T-helper 22 cell (primary cell): ENCODE measurements around the gene GRIA2.

Experiments
- DNase-seq: peaks from one replicate; pipeline ENCODE4 v3.0.0-alpha.2; 2020; ENCODE audit warnings: low read depth

GRIA2 gene

DNA sequence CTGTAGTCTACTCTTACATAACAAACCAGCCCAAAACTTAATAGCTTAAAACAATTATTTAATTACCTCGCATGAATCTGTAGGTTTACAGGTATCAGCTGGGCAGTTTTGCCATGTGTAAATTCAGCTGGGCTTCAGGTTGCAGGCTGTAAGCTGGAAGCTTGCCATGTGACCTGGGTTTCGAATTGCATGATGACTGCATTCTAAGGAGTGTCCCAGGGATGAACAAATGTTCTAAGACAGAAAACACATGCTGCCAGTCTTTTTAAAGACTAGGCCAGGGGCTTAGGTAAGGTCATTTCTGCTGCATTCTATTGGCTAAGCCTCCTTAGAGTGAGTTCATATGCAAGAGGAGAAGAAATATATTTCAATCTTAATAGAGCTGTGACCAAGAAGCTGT, 44.8 kb downstream of the GRIA2 start:
- DNase-seq: no peak

DNA sequence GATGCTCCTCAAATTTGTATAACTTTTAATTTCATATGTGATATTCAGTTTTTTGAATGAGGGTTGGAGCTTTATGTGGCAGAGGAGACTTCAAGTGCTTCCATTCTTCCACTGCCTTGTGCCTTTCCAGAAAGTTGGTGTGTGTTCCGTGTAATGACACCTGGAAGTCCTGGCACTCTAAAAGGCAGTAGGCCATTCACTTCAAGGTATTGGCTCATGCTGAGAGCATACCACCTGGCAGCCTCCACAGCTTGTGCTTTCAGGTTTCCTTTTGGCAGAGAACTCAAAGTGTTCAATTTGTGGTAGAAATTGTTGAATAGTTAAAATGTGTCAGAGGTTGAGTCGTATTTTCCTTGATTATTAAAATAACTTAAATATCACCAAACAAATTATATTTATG, 49.6 kb downstream of the GRIA2 start:
- no peak for DNase-seq

DNA sequence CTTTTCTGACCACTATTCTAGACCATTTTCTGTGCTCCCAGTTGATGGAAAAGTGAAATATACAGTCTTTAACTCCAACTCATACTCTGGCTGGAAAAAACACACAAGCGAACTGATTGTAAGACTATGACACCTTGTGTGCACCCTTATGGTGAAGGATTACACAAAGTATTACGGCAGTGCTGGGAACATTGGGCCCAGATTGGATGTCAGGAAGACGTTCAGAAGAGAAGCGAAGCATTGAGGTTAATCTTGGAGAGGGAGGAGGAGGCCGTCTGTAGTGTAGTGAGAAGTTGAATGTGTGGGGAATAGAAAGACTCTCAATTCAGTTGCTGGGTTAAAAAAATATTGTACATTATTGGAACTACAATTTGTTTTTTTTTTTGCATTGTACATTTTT, 50.0 kb downstream of the GRIA2 start:
- no peak for DNase-seq

DNA sequence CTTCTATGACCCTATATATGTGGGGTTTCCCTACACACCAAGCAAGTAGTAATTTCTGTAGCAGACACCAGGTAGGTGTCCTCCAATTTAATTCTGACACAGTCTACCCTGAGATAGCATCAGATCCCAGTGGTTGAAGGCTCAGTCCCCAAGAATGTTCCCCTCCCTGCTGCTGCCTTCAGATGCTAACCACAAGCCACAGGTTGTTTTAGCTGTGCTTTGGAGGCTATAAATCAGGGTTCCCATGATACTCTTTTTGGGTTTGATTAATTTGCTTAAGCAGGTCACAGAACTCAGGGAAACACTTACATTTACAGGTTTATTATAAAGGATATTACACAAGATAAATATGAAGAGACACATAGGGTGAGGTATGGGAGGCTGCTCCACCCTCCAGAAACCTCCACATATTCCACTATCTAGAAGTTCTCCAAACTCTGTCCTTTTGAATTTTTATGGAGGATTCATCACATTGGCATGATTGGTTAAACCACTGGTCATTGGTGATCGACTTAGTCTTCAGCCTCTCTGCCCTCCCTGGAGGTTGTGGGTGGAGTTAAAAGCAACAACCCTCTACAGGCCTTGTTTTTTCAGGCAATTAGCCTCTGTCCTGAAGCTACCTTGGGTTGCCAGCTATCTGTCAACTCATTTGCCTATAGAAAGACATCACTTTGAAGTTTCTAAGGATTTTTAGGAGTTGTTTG, 50.8 kb downstream of the GRIA2 start:
- DNase-seq: no peak

DNA sequence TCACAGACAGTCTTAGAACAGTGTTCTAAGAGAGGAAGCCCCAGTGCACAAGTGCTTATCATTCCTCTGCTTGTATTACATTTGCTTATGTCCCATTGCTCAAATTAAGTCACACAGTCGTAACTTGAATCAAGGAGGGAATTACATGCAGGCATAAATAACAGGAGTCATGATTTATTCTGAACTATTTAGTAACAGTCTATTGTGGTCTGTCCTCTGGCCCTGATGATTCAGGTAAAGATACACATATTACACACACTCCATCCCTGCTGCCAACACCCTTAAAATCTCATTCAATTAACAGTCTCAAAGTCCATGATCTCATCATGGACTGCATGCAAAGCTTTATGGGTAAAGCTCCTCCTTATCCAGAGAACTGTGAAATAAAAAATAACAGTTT, 60.1 kb downstream of the GRIA2 start:
- DNase-seq: no peak

DNA sequence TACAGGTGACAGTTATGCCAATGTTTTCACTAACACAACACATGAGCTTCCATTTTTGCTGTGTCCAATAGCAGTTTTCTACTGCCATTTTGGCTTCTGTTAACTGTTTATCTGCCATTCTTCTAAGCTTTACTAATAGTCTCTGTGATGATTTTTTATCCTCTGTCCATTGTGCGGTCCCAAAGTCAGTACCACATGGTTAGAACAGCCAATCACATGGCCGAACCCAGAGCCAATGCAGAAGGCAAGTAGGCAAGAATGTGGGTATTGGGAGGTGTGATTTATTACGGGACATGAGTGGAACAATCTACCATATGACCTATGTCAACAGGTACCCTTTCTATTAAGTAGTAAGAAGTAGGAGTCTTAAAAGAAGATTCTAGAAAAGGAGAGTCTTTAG, 61.5 kb downstream of the GRIA2 start:
- DNase-seq: no peak

DNA sequence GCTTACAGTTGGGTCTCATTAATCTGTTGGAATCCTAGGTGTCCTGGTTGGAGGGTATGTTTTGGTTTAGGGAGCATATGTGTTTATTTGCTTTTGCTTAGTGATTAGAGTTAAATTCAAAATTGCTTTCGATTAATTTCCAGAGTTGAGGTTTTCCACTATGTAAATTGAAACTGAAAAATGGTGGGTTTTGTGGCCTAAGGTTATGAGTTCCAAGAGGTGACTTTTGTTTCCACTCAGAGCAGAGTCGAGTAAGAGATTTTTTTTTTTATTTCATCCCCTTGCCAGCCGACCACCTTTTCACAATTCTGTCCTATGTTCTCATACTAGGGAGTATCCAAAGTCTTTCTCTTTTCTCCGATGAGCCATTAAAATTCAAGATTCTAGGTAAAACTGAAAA, 66.9 kb downstream of the GRIA2 start:
- no peak for DNase-seq

DNA sequence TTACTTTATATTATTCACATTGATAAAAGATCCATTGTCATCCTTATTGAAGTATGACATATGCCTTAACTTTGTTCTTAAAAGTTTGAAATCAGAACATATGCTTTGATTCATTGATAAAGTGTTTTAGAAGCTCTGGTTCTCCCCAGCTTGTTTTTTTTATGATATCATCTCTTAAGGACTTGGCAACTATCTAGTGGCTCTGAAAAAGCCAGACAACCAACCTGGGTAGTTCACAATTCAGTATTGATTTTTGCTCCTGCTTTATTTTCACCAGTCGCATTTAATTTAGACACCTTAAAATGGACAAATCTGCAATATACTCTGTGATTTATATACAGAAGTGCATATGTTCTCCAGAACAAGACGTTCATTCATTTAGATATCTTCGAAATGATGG, 70.1 kb downstream of the GRIA2 start:
- no peak for DNase-seq

DNA sequence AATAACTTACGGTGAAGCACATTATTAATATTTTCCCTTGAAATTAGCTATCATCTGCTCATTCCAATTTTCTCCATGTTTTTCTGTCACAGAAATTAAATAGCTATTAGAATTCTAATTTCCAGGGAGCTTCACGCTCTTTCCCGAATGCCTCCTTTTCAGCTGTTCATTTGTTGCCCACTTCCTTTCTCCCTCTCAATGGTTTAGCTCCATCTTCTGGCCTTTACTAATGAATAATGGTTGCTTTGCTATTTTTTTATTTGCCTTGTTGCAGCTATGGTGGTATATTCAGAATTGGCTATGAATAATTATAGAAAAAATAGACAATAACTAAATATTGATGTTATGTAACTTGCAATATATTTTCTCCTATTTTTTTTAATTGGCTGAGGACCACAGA, 70.5 kb downstream of the GRIA2 start:
- no peak for DNase-seq

DNA sequence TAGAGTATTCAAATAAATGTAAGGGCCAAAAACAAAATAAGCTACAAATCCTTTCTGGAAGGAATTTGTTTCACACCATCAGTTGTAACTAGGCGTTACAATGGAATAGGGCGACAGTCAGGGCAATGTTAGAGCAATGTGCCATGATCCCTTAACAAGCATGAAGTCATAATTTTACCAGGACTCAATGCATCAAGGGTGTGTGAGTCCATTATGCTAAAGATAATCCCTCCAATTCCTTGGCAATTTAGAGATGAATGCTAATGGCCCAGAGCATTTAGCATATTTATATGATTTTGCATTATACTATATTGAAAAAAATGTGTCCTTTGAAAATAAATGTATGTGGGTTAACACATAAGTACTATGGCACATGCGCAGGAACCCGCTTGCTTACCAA, 73.1 kb downstream of the GRIA2 start:
- DNase-seq: no peak

DNA sequence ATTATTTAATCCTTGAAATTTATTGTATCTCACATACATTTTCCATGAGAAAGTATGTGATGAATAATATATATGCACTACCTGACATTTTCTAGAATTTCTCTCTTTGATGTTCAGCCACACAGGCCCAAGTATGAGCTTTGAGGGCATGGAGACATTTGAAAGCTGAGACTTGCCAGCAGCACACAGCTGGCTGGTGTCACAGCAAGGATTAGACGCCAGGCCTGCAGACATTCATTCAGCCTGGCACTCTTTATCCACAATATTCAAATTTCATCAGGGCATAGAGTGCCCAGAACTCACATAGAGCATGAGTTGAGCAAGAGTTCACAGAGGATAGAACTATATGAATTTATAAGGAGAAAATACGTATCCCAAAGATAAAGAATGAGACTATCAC, 74.0 kb downstream of the GRIA2 start:
- DNase-seq: no peak

DNA sequence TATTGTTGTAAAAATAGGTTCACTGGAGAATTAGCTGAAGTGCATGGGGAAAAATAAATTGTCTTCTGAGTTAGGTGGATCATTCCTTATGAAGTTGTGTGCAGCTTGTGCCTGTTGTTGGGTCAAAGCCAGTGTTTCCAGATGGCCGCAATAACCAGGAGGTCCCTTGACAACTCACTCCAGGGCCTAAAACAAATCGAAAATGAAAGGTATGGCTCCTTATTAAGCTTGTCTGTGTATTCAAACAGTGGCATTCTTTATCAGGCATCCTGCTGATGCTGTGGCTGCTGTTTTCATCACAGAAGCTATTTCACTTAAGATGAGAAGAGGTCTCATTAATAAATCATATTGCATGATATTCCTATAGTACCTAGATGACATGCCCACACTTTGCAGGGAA, 80.2 kb downstream of the GRIA2 start:
- no peak for DNase-seq

DNA sequence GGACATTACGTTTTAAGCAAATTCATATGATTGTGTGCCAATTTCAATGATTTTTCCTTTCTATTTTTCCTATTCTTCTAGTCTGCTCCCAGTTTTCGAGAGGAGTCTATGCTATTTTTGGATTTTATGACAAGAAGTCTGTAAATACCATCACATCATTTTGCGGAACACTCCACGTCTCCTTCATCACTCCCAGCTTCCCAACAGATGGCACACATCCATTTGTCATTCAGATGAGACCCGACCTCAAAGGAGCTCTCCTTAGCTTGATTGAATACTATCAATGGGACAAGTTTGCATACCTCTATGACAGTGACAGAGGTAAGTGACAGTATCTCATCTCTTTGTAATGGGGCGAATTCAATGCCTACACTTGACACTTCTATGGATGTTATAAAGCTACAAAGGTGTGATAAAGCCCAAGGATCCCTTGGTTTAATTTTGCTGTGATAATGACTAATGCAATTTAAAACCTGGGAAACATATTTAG, 83.0 kb downstream of the GRIA2 start:
- no peak for DNase-seq

DNA sequence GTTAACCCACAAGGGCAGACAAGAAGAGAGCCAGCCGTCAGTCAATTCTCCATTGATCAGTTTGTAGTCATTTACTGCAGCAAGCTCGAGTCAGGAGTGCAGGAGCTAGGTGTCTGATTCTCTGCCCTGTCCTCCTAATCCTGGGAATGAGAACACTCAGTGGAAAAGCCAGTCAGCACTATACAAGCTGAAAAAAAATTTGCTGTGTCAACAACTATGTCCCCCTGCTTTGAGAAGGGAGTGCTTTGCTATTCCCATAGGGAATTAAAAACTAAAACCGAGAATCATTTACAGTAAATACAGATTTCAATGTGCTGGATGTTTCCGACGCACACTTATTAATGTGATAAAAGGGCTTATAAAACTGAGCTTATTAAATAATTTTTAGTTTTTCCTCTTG, 84.2 kb downstream of the GRIA2 start:
- no peak for DNase-seq

DNA sequence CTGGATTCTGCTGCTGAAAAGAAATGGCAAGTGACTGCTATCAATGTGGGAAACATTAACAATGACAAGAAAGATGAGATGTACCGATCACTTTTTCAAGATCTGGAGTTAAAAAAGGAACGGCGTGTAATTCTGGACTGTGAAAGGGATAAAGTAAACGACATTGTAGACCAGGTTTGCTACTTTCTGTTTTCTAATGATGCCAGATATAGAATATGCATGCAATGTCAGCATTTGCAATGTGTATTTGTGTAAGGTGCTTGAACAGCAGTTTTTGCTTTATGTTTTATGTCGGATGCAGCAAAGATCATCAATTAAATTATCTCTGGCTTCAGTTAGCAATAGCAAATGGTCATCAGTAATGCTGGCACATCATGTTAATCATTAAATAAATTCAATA, 92.2 kb downstream of the GRIA2 start:
- DNase-seq: no peak

DNA sequence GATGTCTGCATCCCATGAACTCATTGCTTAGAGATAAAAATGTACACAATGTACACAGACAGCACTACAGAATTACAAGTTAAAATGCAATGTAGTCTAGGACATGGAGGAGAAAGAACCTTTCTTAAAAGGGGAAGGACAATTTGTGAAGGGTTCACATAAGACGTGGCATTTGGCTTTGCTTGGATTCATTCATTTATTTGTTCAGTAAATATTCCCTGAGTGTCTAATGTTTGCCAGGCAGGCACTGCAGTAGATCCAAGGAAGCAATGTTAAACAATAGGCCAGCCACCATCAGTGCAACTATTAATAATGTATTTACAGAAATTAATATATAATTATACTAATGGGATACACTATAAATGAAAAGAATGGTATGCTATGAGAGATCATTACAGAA, 94.4 kb downstream of the GRIA2 start:
- DNase-seq: no peak

DNA sequence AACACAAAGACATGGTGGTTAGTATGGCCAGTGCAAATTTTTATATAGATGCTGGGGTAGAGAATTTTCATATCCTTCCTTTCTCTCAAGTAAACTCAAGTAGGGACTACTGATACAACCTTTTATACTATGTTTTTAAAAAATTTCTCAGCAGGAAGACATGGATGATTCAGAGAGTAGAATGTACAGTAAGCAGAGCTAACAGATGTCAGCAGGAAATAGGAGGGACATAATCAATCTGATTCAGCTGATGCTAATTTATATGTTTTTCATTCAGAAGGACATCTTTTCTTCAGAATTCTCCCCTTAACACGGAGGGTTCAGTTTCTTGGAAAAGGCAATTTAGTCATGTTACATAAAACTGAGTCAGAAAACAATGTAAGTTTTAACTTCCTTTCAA, 95.4 kb downstream of the GRIA2 start:
- DNase-seq: no peak

DNA sequence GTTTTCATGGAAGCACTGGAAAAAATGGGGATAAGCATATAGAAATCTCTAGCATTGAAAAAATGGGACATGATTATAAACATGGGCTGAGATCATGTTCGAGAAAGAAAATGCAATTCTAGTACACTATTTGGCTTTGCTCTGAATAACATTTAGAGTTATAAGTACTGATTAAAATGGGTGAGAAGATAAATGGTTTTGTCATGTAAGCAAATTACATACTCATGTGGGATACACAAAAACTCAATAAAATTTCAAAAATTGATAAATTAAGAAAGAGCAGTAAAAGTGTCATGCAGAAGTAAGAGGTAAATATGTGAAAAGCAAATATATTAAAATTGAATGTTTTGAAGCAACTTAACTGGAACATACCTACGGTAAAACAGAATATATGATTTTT, 99.6 kb downstream of the GRIA2 start:
- DNase-seq: no peak

DNA sequence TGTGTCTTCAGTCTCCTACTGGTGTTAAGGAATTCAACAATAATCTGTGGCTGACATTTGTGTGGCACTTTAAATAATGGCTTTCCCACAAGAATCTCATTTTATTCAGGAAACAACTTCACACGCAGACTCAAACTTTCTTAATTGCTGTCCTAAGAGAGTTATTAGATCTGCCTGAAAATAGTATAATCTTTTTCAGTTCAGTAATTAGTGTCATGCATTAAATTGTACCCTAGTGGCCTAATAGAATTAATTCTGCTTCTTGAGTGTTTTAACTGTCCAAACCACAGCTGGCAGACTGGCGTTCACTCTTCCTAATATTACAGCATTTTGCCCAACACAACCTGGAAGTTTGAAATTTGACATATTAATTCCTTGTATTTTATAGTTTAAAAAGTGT, 107.1 kb downstream of the GRIA2 start:
- no peak for DNase-seq

DNA sequence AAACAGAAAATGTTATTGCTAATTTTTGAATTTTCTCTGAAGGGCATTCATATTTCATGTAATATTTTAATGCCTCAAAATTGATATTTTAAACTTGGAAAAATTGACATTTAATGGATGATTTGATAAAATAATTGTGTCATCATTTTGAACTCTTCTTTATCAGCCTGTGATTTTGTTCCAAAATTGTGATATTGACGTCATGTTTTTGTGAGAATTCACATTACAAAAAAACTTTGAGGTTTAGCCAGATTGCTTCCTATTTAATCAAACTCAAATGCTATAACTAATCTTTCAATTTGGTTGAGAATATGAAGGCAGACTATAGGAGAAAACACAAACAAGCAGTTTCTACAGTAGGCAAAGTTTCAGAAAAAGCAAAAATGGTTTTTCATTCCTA, 137.4 kb downstream of the GRIA2 start:
- DNase-seq: no peak

DNA sequence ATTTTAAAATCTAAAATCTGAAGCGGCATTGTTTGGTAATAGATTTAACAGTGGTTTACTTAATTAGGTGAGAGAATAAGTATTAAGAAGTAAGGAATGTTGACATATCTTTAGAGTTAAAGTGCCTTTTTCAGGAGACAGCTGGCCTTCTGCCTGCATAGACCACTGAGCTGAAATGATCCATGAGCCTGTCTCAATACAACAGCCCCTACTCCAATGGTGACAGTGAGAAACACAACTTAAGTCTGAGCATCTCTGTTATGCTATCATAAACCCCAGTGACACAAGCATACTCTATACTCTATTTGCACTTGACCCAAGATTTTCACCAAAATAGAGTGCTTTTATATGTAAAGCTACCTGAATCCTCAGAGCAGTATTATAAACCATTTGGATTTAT, 137.9 kb downstream of the GRIA2 start:
- DNase-seq: no peak

DNA sequence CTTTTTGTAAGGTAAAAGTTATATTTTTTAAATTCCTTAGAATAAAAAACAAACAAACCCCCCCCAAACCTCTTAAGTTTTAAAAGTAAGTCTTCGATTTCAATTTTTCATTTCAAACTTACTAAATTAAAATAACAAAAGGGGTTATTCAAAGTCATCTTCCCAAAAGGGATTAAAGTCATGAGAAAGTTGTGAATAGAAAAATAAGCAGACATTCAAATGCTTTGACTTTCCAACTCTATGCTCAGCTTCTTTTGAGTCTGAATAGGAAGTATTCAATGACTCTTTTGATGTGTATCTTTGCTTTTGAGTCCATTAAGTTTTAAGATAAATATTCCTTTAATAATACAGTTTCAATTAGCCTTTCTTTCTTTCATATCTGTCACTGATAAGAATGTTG, 138.3 kb downstream of the GRIA2 start:
- no peak for DNase-seq

DNA sequence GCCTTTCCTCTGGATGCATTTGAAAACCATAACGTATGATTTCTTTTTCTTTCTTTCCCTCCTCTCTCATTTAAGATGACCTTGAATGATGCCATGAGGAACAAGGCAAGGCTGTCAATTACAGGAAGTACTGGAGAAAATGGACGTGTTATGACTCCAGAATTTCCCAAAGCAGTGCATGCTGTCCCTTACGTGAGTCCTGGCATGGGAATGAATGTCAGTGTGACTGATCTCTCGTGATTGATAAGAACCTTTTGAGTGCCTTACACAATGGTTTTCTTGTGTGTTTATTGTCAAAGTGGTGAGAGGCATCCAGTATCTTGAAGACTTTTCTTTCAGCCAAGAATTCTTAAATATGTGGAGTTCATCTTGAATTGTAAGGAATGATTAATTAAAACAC, 142.8 kb downstream of the GRIA2 start:
- no peak for DNase-seq

DNA sequence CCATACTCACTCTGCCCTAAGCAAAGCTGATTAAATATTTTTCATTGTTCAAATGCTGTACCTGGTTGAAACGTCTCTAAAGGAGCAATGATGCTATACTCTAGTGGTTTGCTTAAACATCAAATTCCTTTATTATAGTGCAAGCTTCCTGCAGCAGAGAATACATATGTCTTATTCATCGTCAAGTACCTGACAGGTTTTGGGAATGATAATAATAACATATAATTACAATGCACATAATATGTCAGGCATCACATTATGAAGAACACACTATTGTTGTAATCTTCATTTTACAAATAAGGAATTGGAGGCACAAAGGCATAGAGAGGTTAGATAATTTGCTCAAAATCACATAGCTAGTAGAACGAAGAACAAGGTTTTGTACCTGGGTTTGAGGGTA, 151.6 kb downstream of the GRIA2 start:
- no peak for DNase-seq

DNA sequence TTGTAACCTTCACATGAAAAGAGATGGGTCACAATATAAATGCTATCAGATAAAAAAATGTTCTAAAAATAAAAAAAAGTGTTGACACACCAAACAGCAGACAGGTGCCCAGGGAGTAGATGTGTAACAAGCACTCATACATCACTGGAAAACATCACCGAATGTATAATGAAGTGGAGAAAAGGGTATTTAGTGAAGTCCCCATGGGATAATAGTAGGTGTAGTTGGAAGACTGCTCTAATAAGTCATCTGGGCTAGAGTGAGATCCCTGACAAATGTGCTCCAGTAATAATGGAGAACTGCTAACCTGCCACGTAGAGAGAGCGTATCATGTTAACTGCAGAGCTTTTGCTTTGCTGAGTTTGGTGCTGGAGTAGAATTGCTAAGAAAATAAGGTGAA, 152.0 kb downstream of the GRIA2 start:
- no peak for DNase-seq
